PC-9 (cell line): ENCODE results near the gene FADS3.

Experiments used
- CTCF ChIP-seq: fragments of 200-600 bp; sonication (generic); conservative IDR thresholded peaks from 2 replicates; pipeline ENCODE4 v1.6.1; 2017; ENCODE audit warnings: mixed run types, antibody characterized with exemption, mild to moderate bottlenecking, moderate library complexity
- EZH2 ChIP-seq: fragments of 200-600 bp; sonication (generic); IDR thresholded peaks from 2 replicates; pipeline ENCODE4 v1.8.0; 2017; ENCODE audit warnings: antibody characterized with exemption, low read depth

- TF ChIP-seq CTCF (no peak), EZH2 (no peak)
Observed at GRCh38 chr11:61832754-61833153, 58.6 kb downstream of the FADS3 start.
